Measurements from ENCODE around the gene CHP1. TPM values are rescaled to one million over a fixed set of nuclear protein-coding genes. Genes with fewer than 3 reads are reported as not detected.

CHP1 gene
- total and polyA plus RNA-seq, 9 of the 15 experiments (the other 6 are each of a cell fraction or from before 2014, with no cell fraction given): 31.7 to 83.4 (median 67.6) TPM

DNA sequence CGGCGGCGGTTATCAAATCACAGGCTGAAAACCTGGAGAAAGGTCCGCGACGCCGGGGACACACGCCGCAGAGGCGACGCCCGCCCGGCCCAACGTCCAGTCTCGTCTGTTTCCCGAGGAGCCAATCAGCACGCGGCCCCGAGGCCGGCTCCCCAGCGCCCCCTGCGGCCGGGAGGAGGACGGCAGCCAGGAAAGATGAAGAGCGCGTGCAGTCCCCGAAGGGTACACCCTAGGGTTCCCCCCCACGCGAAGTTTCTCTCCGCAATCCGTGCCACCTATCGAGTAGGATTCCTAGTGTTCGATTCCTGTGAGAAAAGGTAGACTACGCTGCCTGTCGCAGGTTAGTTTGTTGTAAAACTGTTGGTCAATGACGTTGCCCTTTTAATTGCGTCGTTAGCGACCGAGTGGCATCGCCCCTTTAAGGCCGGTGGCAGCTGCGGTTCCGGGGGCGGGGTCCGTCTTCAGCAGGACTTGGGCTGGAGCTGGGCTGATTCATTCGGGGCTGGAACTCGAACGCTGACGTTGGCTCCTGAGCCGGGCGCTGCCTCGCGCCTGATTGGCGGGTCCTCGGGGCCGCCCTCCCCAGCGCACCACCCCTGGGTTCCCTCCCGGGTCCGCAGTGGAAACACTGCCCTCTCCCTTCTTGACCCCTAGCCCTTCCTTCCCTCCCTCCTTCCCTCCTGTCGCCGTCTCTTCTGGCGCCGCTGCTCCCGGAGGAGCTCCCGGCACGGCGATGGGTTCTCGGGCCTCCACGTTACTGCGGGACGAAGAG lies at the start of gene CHP1, which contains the start of gene EXD1 (continued):
- TF ChIP-seq SLC30A9 (CRISPR knock-in tag; IDR thresholded peaks at IDR 0.05) (no peak), CEBPB (tag; IDR thresholded peaks at IDR 0.05) (no peak), SIX5 (IDR thresholded peaks at IDR 0.05; ENCODE audit: borderline replicate concordance in 1 of 2, insufficient read depth in 1 of 2, low read depth in 1 of 2, low read length in 2 of 2) (no peak), KLF6 (CRISPR knock-in tag; IDR thresholded peaks at IDR 0.05; ENCODE audit: borderline replicate concordance) (no peak), ZNF586 (CRISPR knock-in tag; conservative IDR thresholded peaks at IDR 0.05) (no peak), SPI1 (IDR thresholded peaks at IDR 0.05; ENCODE audit: borderline replicate concordance, low read depth, low read length) (no peak), DPF2 (IDR thresholded peaks at IDR 0.05) (peak; percentile 70; the same call in 1 of the 2 replicates), JUN (IDR thresholded peaks at IDR 0.05; ENCODE audit: borderline replicate concordance, low read depth, low read length) (peak; percentile 83; the same call in 1 of the 2 replicates), JUN (CRISPR knock-in tag; IDR thresholded peaks at IDR 0.05; ENCODE audit: borderline replicate concordance) (peak; percentile 60; the same call in 1 of the 2 replicates), RAD51 (IDR thresholded peaks at IDR 0.05; ENCODE audit: borderline replicate concordance, low read depth) (no peak; the same call in 1 of the 2 replicates), BMI1 (IDR thresholded peaks at IDR 0.05; ENCODE audit: low read length) (no peak), SMARCB1 (IDR thresholded peaks at IDR 0.05; ENCODE audit: insufficient read length, low read depth) (no peak), MCM2 (IDR thresholded peaks at IDR 0.05; ENCODE audit: low read depth) (no peak), ZNF24 (IDR thresholded peaks at IDR 0.05) (peak; percentile 48; the same call in 1 of the 2 replicates), PTBP1 (IDR thresholded peaks at IDR 0.05; ENCODE audit: low read depth, low read length) (no peak), FOSL1 (tag; conservative IDR thresholded peaks at IDR 0.05) (peak; percentile 82), HIVEP1 (CRISPR knock-in tag; IDR thresholded peaks at IDR 0.05) (no peak), ZFP36 (IDR thresholded peaks at IDR 0.05; ENCODE audit: low read depth, low read length, partially characterized antibody) (no peak), CTBP1 (IDR thresholded peaks at IDR 0.05; ENCODE audit: borderline replicate concordance) (peak; percentile 80), CREB1 (IDR thresholded peaks at IDR 0.05) (peak; percentile 82), CREB1 (CRISPR knock-in tag; IDR thresholded peaks at IDR 0.05) (peak; percentile 92)
- TF ChIP-seq, protein P1, sequence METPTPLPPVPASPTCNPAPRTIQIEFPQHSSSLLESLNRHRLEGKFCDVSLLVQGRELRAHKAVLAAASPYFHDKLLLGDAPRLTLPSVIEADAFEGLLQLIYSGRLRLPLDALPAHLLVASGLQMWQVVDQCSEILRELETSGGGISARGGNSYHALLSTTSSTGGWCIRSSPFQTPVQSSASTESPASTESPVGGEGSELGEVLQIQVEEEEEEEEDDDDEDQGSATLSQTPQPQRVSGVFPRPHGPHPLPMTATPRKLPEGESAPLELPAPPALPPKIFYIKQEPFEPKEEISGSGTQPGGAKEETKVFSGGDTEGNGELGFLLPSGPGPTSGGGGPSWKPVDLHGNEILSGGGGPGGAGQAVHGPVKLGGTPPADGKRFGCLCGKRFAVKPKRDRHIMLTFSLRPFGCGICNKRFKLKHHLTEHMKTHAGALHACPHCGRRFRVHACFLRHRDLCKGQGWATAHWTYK (CRISPR knock-in tag; IDR thresholded peaks at IDR 0.05): no peak
- TF ChIP-seq, protein P2, sequence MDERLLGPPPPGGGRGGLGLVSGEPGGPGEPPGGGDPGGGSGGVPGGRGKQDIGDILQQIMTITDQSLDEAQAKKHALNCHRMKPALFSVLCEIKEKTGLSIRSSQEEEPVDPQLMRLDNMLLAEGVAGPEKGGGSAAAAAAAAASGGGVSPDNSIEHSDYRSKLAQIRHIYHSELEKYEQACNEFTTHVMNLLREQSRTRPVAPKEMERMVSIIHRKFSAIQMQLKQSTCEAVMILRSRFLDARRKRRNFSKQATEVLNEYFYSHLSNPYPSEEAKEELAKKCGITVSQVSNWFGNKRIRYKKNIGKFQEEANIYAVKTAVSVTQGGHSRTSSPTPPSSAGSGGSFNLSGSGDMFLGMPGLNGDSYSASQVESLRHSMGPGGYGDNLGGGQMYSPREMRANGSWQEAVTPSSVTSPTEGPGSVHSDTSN (CRISPR knock-in tag; IDR thresholded peaks at IDR 0.05; ENCODE audit: low read depth): no peak; the same call in 1 of the 2 replicates
- TF ChIP-seq, protein P2 (tag; conservative IDR thresholded peaks at IDR 0.05; ENCODE audit: low read depth): 0 out of 2 replicates have a peak, but pooled peaks have one; percentile 7
- TF ChIP-seq, protein P3, sequence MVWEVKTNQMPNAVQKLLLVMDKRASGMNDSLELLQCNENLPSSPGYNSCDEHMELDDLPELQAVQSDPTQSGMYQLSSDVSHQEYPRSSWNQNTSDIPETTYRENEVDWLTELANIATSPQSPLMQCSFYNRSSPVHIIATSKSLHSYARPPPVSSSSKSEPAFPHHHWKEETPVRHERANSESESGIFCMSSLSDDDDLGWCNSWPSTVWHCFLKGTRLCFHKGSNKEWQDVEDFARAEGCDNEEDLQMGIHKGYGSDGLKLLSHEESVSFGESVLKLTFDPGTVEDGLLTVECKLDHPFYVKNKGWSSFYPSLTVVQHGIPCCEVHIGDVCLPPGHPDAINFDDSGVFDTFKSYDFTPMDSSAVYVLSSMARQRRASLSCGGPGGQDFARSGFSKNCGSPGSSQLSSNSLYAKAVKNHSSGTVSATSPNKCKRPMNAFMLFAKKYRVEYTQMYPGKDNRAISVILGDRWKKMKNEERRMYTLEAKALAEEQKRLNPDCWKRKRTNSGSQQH (CRISPR knock-in tag; IDR thresholded peaks at IDR 0.05): 0 out of 2 replicates have a peak, but pooled peaks have one; percentile 16

Measured in K562 (cell line).